Breast epithelium (tissue), 4 donors: ENCODE results near the gene TMEM240. TPM values are rescaled to one million over a fixed set of nuclear protein-coding genes. Genes with fewer than 3 reads are reported as not detected.

Source experiments
- DNase-seq, 2 donors: peaks; one replicate each; pipeline ENCODE4 v3.0.0-alpha.2; 2019; ENCODE audit warnings: low spot score in 2 of 2
- H3K27ac ChIP-seq, 2 donors: fragments of 200-600 bp; sonication (generic) in 1 of 2; one replicate each; pipeline ENCODE4 v1.5.1; 2016 to 2019; ENCODE audit warnings: mild to moderate bottlenecking in 1 of 2
- H3K27me3 ChIP-seq, 2 donors: fragments of 200-600 bp; sonication (generic) in 1 of 2; one replicate each; pipeline versions ENCODE4 v1.5.1 to v1.6.0; 2017 to 2019; ENCODE audit warnings: control low read depth in 1 of 2, mild to moderate bottlenecking in 1 of 2
- H3K36me3 ChIP-seq: fragments of 200-600 bp; one replicate; pipeline ENCODE4 v1.5.1; 2019
- H3K4me1 ChIP-seq, 2 donors: fragments of 200-600 bp; sonication (generic); one replicate each; pipeline ENCODE4 v1.5.1; 2016 to 2019; ENCODE audit warnings: control low read depth in 1 of 2
- H3K4me3 ChIP-seq, 3 donors: fragments of 200-600 bp; sonication (generic); 1 replicate in 2 of 3; 2 replicates in 1 of 3; pipeline ENCODE4 v1.5.1; 2016 to 2019; ENCODE audit warnings: mild to moderate bottlenecking in 3 of 3, moderate library complexity in 2 of 3
- H3K9me3 ChIP-seq, 2 donors: fragments of 200-600 bp; sonication (generic) in 1 of 2; one replicate each; pipeline ENCODE4 v1.5.1; 2016 to 2019; ENCODE audit warnings: control low read depth in 1 of 2
- POLR2A ChIP-seq: fragments of 450-650 bp; IDR thresholded peaks from one replicate; pipeline ENCODE4 v1.6.1; 2016; ENCODE audit warnings: antibody characterized with exemption, mild to moderate bottlenecking, moderate library complexity
- POLR2AphosphoS5 ChIP-seq, 3 donors: sonication (generic); formaldehyde crosslinking; IDR thresholded peaks; one replicate each; pipeline ENCODE4 v1.6.1; 2017; ENCODE audit warnings: antibody characterized with exemption in 3 of 3
- intact Hi-C: fragments of 100-400 bp; cut with DNase I; formaldehyde crosslinking; loops from one replicate; pipeline ENCODE4 v1.15.1; 2023; ENCODE audit warnings: low total_unique reads
- total RNA-seq, 3 donors: library from RNA; depleted of rRNA; stranded (reverse); fragments of >200 nt; gene quantifications; one replicate each; pipeline ENCODE4 v1.1.0, GENCODE V29; 2016
- TF ChIP-seq, protein P1 (sequence below), 3 donors: fragments of 450-650 bp; IDR thresholded peaks; one replicate each; pipeline ENCODE4 v1.5.1; 2016 to 2017; ENCODE audit warnings: antibody characterized with exemption in 3 of 3, mild to moderate bottlenecking in 3 of 3, moderate library complexity in 3 of 3

The TMEM240 gene
- total RNA-seq, 3 donors from 2014 or later: 3.5 to 8.8 (median 3.8) TPM

GRCh38 chr1:1567891-1568291, 27.5 kb upstream of the TMEM240 start:
- no peak for DNase-seq
- Histone ChIP-seq H3K4me3 (no peak overlapping the region), H3K9me3 (no peaks in the 10 kb centered on the region), H3K27me3 (no peaks in the 10 kb centered on the region), H3K36me3 (no peaks in the 10 kb centered on the region), H3K27ac (no peak overlapping the region), H3K4me1 (no peaks in the 10 kb centered on the region)
- TF ChIP-seq POLR2AphosphoS5 (IDR thresholded peaks at IDR 0.05) (no peak), POLR2A (no peak)
- TF ChIP-seq, protein P1, sequence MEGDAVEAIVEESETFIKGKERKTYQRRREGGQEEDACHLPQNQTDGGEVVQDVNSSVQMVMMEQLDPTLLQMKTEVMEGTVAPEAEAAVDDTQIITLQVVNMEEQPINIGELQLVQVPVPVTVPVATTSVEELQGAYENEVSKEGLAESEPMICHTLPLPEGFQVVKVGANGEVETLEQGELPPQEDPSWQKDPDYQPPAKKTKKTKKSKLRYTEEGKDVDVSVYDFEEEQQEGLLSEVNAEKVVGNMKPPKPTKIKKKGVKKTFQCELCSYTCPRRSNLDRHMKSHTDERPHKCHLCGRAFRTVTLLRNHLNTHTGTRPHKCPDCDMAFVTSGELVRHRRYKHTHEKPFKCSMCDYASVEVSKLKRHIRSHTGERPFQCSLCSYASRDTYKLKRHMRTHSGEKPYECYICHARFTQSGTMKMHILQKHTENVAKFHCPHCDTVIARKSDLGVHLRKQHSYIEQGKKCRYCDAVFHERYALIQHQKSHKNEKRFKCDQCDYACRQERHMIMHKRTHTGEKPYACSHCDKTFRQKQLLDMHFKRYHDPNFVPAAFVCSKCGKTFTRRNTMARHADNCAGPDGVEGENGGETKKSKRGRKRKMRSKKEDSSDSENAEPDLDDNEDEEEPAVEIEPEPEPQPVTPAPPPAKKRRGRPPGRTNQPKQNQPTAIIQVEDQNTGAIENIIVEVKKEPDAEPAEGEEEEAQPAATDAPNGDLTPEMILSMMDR (IDR thresholded peaks at IDR 0.05): no peak
- intact Hi-C loops: no loop called here

GRCh38 chr1:1567152-1567875, 26.9 kb upstream of the TMEM240 start:
- Histone ChIP-seq H3K4me3 (no peak overlapping the region), H3K9me3 (no peaks in the 10 kb centered on the region), H3K4me1 (no peaks in the 10 kb centered on the region), H3K36me3 (no peaks in the 10 kb centered on the region), H3K27me3 (no peaks in the 10 kb centered on the region), H3K27ac (no peak overlapping the region)
- DNase-seq: no peak
- TF ChIP-seq, protein P1 (IDR thresholded peaks at IDR 0.05): no peak
- no peak for TF ChIP-seq POLR2AphosphoS5 (IDR thresholded peaks at IDR 0.05)
- TF ChIP-seq POLR2A: no peak
- intact Hi-C loops: no loop called here

DNA sequence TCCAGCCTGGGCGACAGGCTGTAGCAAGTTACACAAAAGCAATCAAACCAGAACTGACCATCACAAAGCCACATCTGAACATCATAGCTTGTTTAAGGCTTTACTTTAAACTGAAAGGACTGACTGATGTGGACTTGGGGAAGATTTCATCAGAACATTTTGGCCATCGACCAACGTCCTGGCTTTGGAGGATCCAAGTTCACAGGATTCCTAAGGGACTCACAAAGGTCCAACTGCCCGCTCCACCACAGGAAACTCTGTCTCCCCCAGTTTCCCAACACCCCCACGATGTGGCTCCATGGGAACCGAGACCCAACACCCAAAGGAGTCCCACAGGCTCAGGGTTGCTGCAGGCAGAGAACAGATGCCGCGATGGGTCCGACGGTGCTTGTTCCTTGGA, 24.9 kb upstream of the TMEM240 start:
- Histone ChIP-seq H3K27me3 (no peaks in the 10 kb centered on the region), H3K9me3 (no peaks in the 10 kb centered on the region), H3K4me3 (no peak overlapping the region), H3K36me3 (no peaks in the 10 kb centered on the region), H3K4me1 (no peaks in the 10 kb centered on the region), H3K27ac (no peak overlapping the region)
- intact Hi-C loops: no loop called here
- DNase-seq: no peak
- TF ChIP-seq, protein P1 (IDR thresholded peaks at IDR 0.05): no peak
- TF ChIP-seq POLR2AphosphoS5 (IDR thresholded peaks at IDR 0.05) (no peak), POLR2A (no peak)

GRCh38 chr1:1564268-1564667, 23.8 kb upstream of the TMEM240 start:
- H3K36me3 ChIP-seq: no peaks in the 10 kb centered on the region

GRCh38 chr1:1563688-1564087, 23.3 kb upstream of the TMEM240 start:
- H3K27me3 ChIP-seq: no peaks in the 10 kb centered on the region
- H3K9me3 ChIP-seq: no peaks in the 10 kb centered on the region
- DNase-seq: no peak
- intact Hi-C loops: no loop called here
- no peaks in the 10 kb centered on the region for H3K36me3 ChIP-seq
- H3K27ac ChIP-seq: no peak overlapping the region
- H3K4me1 ChIP-seq: no peaks in the 10 kb centered on the region
- H3K4me3 ChIP-seq: no peak overlapping the region
- TF ChIP-seq POLR2AphosphoS5 (IDR thresholded peaks at IDR 0.05): no peak
- TF ChIP-seq, protein P1 (IDR thresholded peaks at IDR 0.05): no peak
- no peak for TF ChIP-seq POLR2A

More at GRCh38 chr1:1564268-1564667, 23.8 kb upstream of the TMEM240 start:
- no peak overlapping the region for H3K4me3 ChIP-seq
- H3K9me3 ChIP-seq: no peaks in the 10 kb centered on the region
- no peak overlapping the region for H3K27ac ChIP-seq
- no peaks in the 10 kb centered on the region for H3K4me1 ChIP-seq
- H3K27me3 ChIP-seq: no peaks in the 10 kb centered on the region
- TF ChIP-seq POLR2A (no peak), POLR2AphosphoS5 (IDR thresholded peaks at IDR 0.05) (no peak)
- TF ChIP-seq, protein P1 (IDR thresholded peaks at IDR 0.05): no peak
- intact Hi-C loops: no loop called here
- DNase-seq: no peak
